A673 (cell line): ENCODE results near the gene FARP1.

Experiments
- CTCF ChIP-seq: fragments of 300-800, 200-600 bp; sonication (generic); conservative IDR thresholded peaks from 2 replicates; pipeline ENCODE4 v1.5.1; 2017; ENCODE audit warnings: low read depth, mild to moderate bottlenecking, antibody characterized with exemption, low read length, moderate library complexity, mixed read lengths
- EZH2 ChIP-seq: fragments of 200-600 bp; sonication (generic); IDR thresholded peaks from 2 replicates; pipeline ENCODE4 v1.6.1; 2017; ENCODE audit warnings: borderline replicate concordance, low read depth, mild to moderate bottlenecking, mixed read lengths, antibody characterized with exemption, low read length; ENCODE audit not compliant: poor library complexity, severe bottlenecking

- TF ChIP-seq CTCF (no peak), EZH2 (no peak)
Observed at GRCh38 chr13:98365302-98365701, 222.4 kb downstream of the FARP1 start.
